ENCODE measurements around the gene MOB3B. TPM values are rescaled to one million over a fixed set of nuclear protein-coding genes. Genes with fewer than 3 reads are reported as not detected.
"Not testable (repeated sequence)": the region's sequence is repeated elsewhere in the genome, so short reads cannot be mapped to it uniquely, and the experiment has no call there.

MOB3B gene
- total and polyA plus RNA-seq, 10 of the 15 experiments (the other 5 are each of a cell fraction or from before 2014, with no cell fraction given): 0.44 to 2.7 (median 0.91) TPM

DNA sequence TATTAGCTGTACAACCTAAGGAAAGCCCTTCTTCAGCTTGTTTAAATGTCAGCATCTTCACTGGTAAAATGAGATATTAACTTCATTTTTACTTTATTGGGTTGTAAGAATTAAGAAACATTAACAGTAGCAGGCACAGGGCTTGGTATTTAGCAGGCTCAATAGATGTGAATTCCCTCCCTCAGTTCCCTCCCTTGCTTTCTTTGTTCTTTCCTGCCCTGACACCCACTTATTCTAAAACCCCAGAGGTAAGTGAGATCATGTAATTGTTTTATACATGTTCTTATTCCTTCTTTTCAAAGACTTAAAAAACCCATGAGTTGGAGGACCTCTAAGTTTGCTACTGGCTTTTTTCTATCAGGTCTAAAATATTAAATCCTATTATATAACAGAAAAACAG, 78.9 kb downstream of the MOB3B start (continued):
- TF ChIP-seq, protein P1, sequence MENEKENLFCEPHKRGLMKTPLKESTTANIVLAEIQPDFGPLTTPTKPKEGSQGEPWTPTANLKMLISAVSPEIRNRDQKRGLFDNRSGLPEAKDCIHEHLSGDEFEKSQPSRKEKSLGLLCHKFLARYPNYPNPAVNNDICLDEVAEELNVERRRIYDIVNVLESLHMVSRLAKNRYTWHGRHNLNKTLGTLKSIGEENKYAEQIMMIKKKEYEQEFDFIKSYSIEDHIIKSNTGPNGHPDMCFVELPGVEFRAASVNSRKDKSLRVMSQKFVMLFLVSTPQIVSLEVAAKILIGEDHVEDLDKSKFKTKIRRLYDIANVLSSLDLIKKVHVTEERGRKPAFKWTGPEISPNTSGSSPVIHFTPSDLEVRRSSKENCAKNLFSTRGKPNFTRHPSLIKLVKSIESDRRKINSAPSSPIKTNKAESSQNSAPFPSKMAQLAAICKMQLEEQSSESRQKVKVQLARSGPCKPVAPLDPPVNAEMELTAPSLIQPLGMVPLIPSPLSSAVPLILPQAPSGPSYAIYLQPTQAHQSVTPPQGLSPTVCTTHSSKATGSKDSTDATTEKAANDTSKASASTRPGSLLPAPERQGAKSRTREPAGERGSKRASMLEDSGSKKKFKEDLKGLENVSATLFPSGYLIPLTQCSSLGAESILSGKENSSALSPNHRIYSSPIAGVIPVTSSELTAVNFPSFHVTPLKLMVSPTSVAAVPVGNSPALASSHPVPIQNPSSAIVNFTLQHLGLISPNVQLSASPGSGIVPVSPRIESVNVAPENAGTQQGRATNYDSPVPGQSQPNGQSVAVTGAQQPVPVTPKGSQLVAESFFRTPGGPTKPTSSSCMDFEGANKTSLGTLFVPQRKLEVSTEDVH (IDR thresholded peaks at IDR 0.05; ENCODE audit: low read depth, partially characterized antibody): no peak
- no peak for TF ChIP-seq CBFB (IDR thresholded peaks at IDR 0.05; ENCODE audit: low read depth)
- no peak for TF ChIP-seq POLR2A (IDR thresholded peaks at IDR 0.05; ENCODE audit: low read depth, low read length)
- TF ChIP-seq MYC (IDR thresholded peaks at IDR 0.05; ENCODE audit: insufficient read depth, insufficient read length, insufficient replicate concordance, low read length, severe bottlenecking): no peak
- TF ChIP-seq STAT3 (IDR thresholded peaks at IDR 0.05; ENCODE audit: low read depth, low read length): no peak
- TF ChIP-seq RBBP5 (conservative IDR thresholded peaks at IDR 0.05): no peak
- no peak for TF ChIP-seq CHD1 (IDR thresholded peaks at IDR 0.05; ENCODE audit: low read depth, low read length)
- no peak for TF ChIP-seq EGR1 (IDR thresholded peaks at IDR 0.05; ENCODE audit: borderline replicate concordance in 1 of 2, low read depth in 2 of 2, low read length in 2 of 2)

DNA sequence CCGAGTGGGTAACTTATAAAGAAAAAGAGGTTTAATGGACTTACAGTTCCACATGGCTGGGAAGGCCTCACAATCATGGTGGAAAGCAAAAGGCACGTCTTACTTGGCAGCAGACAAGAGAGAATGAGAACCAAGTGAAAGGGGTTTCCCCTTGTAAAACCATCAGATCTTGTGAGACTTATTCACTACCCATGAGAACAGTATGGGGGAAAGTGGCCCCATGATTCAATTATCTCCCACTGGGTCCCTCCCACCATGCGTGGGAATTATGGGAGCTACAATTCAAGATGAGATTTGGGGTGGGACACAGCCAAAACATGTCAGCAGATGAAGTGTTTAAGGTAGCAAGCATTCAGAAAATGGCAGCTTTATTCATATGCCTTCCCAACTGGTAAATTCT, 81.3 kb downstream of the MOB3B start:
- H3K9ac ChIP-seq (ENCODE audit: control insufficient read depth, insufficient read depth, low read length); H3K9me3 ChIP-seq (replicated peaks; ENCODE audit: control insufficient read depth, insufficient read depth, low read length); FAIRE-seq; H3K4me2 ChIP-seq (ENCODE audit: control insufficient read depth, insufficient read depth); H4K20me1 ChIP-seq (ENCODE audit: control insufficient read depth, insufficient read depth); BruUV-seq (replicated peaks); H3K27ac ChIP-seq (ENCODE audit: control insufficient read depth, insufficient read depth); H3K36me3 ChIP-seq (ENCODE audit: control insufficient read depth in 2 of 2, insufficient read depth in 2 of 2, low read length in 1 of 2); H3K4me1 ChIP-seq (ENCODE audit: control insufficient read depth, insufficient read depth, low read length); H3K4me3 ChIP-seq; H2AFZ ChIP-seq (ENCODE audit: control insufficient read depth, low read depth, low read length); ATAC-seq; RAD21 ChIA-PET (ENCODE audit: unreplicated experiment); H3K79me2 ChIP-seq (ENCODE audit: control insufficient read depth, insufficient read depth, low read length); CTCF ChIA-PET; H3K27me3 ChIP-seq (replicated peaks in 1 of 2; ENCODE audit: control insufficient read depth in 2 of 2, insufficient read depth in 2 of 2, low read length in 1 of 2); POLR2A ChIA-PET; in situ Hi-C loops (cut with MboI); DNase-seq (ENCODE audit: low read depth, low spot score): not testable (repeated sequence)
- SMC1A ChIA-PET (ENCODE audit: uncharacterized antibody, unreplicated experiment): interaction anchor here (0.9 to 3.6 kb wide), 3 partner anchors 10 to 116 kb away, joined by 3 to 11 read pairs (median 7); no protein-coding TSS in a partner anchor
- intact Hi-C loops (cut with micrococcal nuclease; ENCODE audit: unreplicated experiment): loop anchor here (5.0 kb wide), 1 partner anchor 81 kb away; no protein-coding TSS in a partner anchor
- WGBS (ENCODE audit: insufficient coverage, insufficient replicate concordance, low lambda C conversion rate, missing lambda C conversion rate): 28% methylated on average over 3 of the region's 3 CpGs

Measured in GM12878 (cell line).